ENCODE results near the gene GFY.
A peak's percentile ranks its signal among the peaks of the same experiment; 100 is the strongest.

GRCh38 chr19:49434907-49435583, 9.9 kb downstream of the GFY start:
- no peak for TF ChIP-seq REST (IDR thresholded peaks at IDR 0.05; ENCODE audit: borderline replicate concordance)
- TF ChIP-seq REST (CRISPR knock-in tag; IDR thresholded peaks at IDR 0.05; ENCODE audit: low read depth), result no peak
- no peak for TF ChIP-seq BMI1 (IDR thresholded peaks at IDR 0.05; ENCODE audit: low read length)
- TF ChIP-seq POLR2AphosphoS5 (IDR thresholded peaks at IDR 0.05; ENCODE audit: control insufficient read depth, insufficient read depth, low read depth, low read length), result no peak
- TF ChIP-seq SMARCE1 (IDR thresholded peaks at IDR 0.05), result no peak
- no peak for TF ChIP-seq SMAD1 (IDR thresholded peaks at IDR 0.05; ENCODE audit: low read depth, low read length, partially characterized antibody)
- TF ChIP-seq, protein P1, sequence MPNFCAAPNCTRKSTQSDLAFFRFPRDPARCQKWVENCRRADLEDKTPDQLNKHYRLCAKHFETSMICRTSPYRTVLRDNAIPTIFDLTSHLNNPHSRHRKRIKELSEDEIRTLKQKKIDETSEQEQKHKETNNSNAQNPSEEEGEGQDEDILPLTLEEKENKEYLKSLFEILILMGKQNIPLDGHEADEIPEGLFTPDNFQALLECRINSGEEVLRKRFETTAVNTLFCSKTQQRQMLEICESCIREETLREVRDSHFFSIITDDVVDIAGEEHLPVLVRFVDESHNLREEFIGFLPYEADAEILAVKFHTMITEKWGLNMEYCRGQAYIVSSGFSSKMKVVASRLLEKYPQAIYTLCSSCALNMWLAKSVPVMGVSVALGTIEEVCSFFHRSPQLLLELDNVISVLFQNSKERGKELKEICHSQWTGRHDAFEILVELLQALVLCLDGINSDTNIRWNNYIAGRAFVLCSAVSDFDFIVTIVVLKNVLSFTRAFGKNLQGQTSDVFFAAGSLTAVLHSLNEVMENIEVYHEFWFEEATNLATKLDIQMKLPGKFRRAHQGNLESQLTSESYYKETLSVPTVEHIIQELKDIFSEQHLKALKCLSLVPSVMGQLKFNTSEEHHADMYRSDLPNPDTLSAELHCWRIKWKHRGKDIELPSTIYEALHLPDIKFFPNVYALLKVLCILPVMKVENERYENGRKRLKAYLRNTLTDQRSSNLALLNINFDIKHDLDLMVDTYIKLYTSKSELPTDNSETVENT (CRISPR knock-in tag; IDR thresholded peaks at IDR 0.05), result no peak
- TF ChIP-seq CEBPB (tag; IDR thresholded peaks at IDR 0.05), result no peak
- TF ChIP-seq MEF2A (IDR thresholded peaks at IDR 0.05; ENCODE audit: control insufficient read depth, low read depth, low read length), result no peak
- peak; percentile 78 for TF ChIP-seq ASH1L (IDR thresholded peaks at IDR 0.05; ENCODE audit: borderline replicate concordance, low read depth, partially characterized antibody)
